Gastrocnemius medialis (tissue), 4 donors: ENCODE results near the gene SYNDIG1L.

ENCODE experiments used
- POLR2A ChIP-seq, 2 donors: fragments of 450-650 bp; IDR thresholded peaks; one replicate each; pipeline ENCODE4 v1.6.1; 2017; ENCODE audit warnings: antibody characterized with exemption in 2 of 2, mild to moderate bottlenecking in 2 of 2, moderate library complexity in 2 of 2
- TF ChIP-seq, protein P1 (sequence below), 5 experiments: fragments of 450-650 bp in 3 of 5; fragments of 200-600 bp in 2 of 5; sonication (generic) in 2 of 5; IDR thresholded peaks in 4 of 5; conservative IDR thresholded peaks in 1 of 5; 1 replicate in 4 of 5; 2 replicates in 1 of 5; pipeline ENCODE4 v1.5.1; 2016 to 2019; ENCODE audit warnings: antibody characterized with exemption in 5 of 5, mild to moderate bottlenecking in 3 of 5, moderate library complexity in 3 of 5

DNA sequence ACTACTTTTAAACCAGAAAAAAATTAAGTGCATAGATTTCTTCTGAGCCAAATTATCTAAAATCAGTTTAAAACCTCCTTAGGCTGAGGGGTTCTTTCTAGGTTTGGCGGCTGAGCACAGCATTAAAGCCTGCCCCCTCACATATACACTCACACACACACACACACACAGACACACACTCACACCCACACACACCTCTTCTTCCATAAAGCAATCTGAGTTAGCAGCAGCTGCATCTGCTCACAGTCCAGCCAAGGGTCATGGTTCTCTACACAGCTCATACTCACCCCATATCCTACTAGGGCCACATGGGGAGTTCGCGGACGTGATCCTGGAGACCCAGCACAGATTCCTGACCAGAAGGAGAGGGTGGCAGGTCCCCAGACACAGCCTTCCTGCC, 12.4 kb downstream of the SYNDIG1L start:
- TF ChIP-seq, protein P1, sequence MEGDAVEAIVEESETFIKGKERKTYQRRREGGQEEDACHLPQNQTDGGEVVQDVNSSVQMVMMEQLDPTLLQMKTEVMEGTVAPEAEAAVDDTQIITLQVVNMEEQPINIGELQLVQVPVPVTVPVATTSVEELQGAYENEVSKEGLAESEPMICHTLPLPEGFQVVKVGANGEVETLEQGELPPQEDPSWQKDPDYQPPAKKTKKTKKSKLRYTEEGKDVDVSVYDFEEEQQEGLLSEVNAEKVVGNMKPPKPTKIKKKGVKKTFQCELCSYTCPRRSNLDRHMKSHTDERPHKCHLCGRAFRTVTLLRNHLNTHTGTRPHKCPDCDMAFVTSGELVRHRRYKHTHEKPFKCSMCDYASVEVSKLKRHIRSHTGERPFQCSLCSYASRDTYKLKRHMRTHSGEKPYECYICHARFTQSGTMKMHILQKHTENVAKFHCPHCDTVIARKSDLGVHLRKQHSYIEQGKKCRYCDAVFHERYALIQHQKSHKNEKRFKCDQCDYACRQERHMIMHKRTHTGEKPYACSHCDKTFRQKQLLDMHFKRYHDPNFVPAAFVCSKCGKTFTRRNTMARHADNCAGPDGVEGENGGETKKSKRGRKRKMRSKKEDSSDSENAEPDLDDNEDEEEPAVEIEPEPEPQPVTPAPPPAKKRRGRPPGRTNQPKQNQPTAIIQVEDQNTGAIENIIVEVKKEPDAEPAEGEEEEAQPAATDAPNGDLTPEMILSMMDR (IDR thresholded peaks at IDR 0.05 in 4 of 5, conservative IDR thresholded peaks at IDR 0.05 in 1 of 5) = no peak
- TF ChIP-seq POLR2A (IDR thresholded peaks at IDR 0.05) = no peak
